ENCODE measurements around the gene FHAD1. TPM values are rescaled to one million over a fixed set of nuclear protein-coding genes. Genes with fewer than 3 reads are reported as not detected.

FHAD1 gene
- total RNA-seq, 1 experiment from 2014 or later: 2.0 TPM

DNA sequence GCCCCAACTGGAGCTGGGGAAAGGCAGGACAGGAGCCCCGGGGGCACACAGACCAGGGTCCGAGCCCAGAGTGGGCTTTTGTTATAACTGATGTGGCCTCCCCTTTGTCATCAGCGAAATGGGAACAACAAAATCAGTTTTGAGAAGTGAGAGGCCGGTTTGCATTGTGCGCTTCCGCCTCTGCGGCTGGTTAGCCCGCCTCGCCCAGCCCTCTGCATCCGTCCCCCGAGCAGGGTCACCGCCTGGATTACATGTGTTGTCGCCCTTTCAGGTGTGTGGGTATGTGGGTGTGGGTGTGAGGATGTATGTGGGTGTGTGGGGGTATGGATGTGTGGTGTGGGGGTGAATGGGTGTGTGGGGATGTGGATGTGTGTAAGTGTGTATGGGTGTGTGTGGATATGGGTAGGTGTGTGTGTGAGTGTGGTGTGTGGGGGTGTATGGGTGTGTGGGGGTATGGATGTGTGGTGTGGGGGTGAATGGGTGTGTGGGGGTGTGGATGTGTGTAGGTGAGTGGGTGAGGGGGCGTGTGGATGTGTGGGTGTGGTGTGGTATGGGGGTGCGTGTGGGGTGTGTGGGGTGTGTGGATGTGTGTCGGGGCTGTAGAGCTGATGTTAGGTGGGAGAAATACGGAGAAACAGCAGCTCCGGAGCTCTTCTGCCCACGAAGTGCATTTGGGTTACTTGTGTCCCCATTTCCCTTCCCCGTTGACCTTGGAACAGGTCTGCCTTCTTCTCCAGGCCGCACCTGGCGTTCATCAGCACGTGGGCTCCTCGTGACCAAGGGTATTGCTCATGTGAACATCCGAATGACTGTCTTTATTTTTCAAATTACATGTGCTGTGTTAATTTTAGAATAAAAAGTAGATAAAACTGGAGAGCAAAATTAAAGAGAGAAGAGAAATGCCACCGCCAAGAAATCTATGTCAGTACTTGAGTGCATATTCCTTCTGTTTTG lies 67.6 kb downstream of the FHAD1 start:
- H3K36me3 ChIP-seq (ENCODE audit: insufficient read depth, low read length, poor library complexity, severe bottlenecking): no peaks in the 10 kb centered on the region
- H3K27ac ChIP-seq (ENCODE audit: low read depth, low read length, poor library complexity, severe bottlenecking): no peak overlapping the region
- no peaks in the 10 kb centered on the region for H3K27me3 ChIP-seq (replicated peaks; ENCODE audit: insufficient read depth, low read depth, low read length, poor library complexity)
- intact Hi-C loops (cut with micrococcal nuclease; ENCODE audit: unreplicated experiment): no loop called here
- BruUV-seq (replicated peaks): no TSS peak
- TF ChIP-seq EZH2 (IDR thresholded peaks at IDR 0.05; ENCODE audit: borderline replicate concordance, low read depth, low read length, poor library complexity, severe bottlenecking) (no peak), CTCF (conservative IDR thresholded peaks at IDR 0.05; ENCODE audit: low read depth, low read length) (no peak)
- no peak for DNase-seq (ENCODE audit: low spot score)
- H3K9me3 ChIP-seq (ENCODE audit: low read depth, low read length, poor library complexity, severe bottlenecking): no peaks in the 10 kb centered on the region
- no peaks in the 10 kb centered on the region for H3K4me1 ChIP-seq (ENCODE audit: insufficient read depth, low read length, poor library complexity, severe bottlenecking)
- no peak overlapping the region for H3K4me3 ChIP-seq (ENCODE audit: low read depth, low read length, poor library complexity, severe bottlenecking)
- POLR2A ChIA-PET (ENCODE audit: low non-redundant PET): no interaction called here
- CTCF ChIA-PET: no interaction called here

DNA sequence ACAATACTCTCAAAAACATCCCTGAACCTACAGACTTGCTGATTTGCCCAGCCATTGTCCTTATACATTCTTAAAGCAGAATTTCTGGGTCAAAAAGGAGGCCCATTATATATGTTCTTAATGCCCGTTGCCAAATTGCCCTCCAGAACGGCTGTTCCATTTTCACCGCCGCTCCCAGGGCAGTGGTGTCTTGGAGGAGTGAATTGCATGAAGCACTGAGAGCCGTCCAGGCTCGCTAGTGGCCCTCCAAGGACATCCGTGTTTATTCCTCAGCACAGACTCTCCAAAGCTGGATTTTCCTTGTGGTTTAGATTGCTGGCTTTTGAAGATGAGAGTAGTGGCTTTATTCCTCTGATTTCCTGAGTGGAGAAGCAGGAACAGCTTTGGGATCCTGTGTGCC lies 68.8 kb downstream of the FHAD1 start:
- DNase-seq (ENCODE audit: low spot score): no peak
- POLR2A ChIA-PET (ENCODE audit: low non-redundant PET): interaction anchor here (0.6 kb wide), 1 partner anchor 53 kb away, joined by 17 read pairs; no protein-coding TSS in a partner anchor
- no TSS peak for BruUV-seq (replicated peaks)
- Histone ChIP-seq H3K4me1 (ENCODE audit: insufficient read depth, low read length, poor library complexity, severe bottlenecking) (no peaks in the 10 kb centered on the region), H3K27me3 (replicated peaks; ENCODE audit: insufficient read depth, low read depth, low read length, poor library complexity) (no peaks in the 10 kb centered on the region), H3K27ac (ENCODE audit: low read depth, low read length, poor library complexity, severe bottlenecking) (no peak overlapping the region), H3K36me3 (ENCODE audit: insufficient read depth, low read length, poor library complexity, severe bottlenecking) (no peaks in the 10 kb centered on the region), H3K4me3 (ENCODE audit: low read depth, low read length, poor library complexity, severe bottlenecking) (no peak overlapping the region), H3K9me3 (ENCODE audit: low read depth, low read length, poor library complexity, severe bottlenecking) (no peaks in the 10 kb centered on the region)
- intact Hi-C loops (cut with micrococcal nuclease; ENCODE audit: unreplicated experiment): no loop called here
- no peak for TF ChIP-seq EZH2 (IDR thresholded peaks at IDR 0.05; ENCODE audit: borderline replicate concordance, low read depth, low read length, poor library complexity, severe bottlenecking)
- no peak for TF ChIP-seq CTCF (conservative IDR thresholded peaks at IDR 0.05; ENCODE audit: low read depth, low read length)
- CTCF ChIA-PET: interaction anchor here (0.6 kb wide), 1 partner anchor 9 kb away, joined by 3 read pairs; no protein-coding TSS in a partner anchor

GRCh38 chr1:15316510-15316909 lies 69.5 kb downstream of the FHAD1 start:
- no peaks in the 10 kb centered on the region for H3K27me3 ChIP-seq (replicated peaks; ENCODE audit: insufficient read depth, low read depth, low read length, poor library complexity)
- H3K27ac ChIP-seq (ENCODE audit: low read depth, low read length, poor library complexity, severe bottlenecking): no peak overlapping the region
- H3K9me3 ChIP-seq (ENCODE audit: low read depth, low read length, poor library complexity, severe bottlenecking): no peaks in the 10 kb centered on the region
- CTCF ChIA-PET: no interaction called here
- DNase-seq (ENCODE audit: low spot score): no peak
- H3K4me1 ChIP-seq (ENCODE audit: insufficient read depth, low read length, poor library complexity, severe bottlenecking): no peaks in the 10 kb centered on the region
- intact Hi-C loops (cut with micrococcal nuclease; ENCODE audit: unreplicated experiment): no loop called here
- no TSS peak for BruUV-seq (replicated peaks)
- POLR2A ChIA-PET (ENCODE audit: low non-redundant PET): interaction anchor here (0.6 kb wide), 1 partner anchor 53 kb away, joined by 17 read pairs; no protein-coding TSS in a partner anchor
- H3K4me3 ChIP-seq (ENCODE audit: low read depth, low read length, poor library complexity, severe bottlenecking): no peak overlapping the region
- H3K36me3 ChIP-seq (ENCODE audit: insufficient read depth, low read length, poor library complexity, severe bottlenecking): no peaks in the 10 kb centered on the region
- no peak for TF ChIP-seq EZH2 (IDR thresholded peaks at IDR 0.05; ENCODE audit: borderline replicate concordance, low read depth, low read length, poor library complexity, severe bottlenecking)
- no peak for TF ChIP-seq CTCF (conservative IDR thresholded peaks at IDR 0.05; ENCODE audit: low read depth, low read length)
